Neural cell (in vitro differentiated cells): ENCODE results near the gene ADGRF1. TPM values are rescaled to one million over a fixed set of nuclear protein-coding genes. Genes with fewer than 3 reads are reported as not detected.

Source experiments
- H2AFZ ChIP-seq: fragments of 200-600, 300-800 bp; sonication (generic), shearing (Covaris generic); 2 replicates; pipeline ENCODE4 v1.6.0; 2014; ENCODE audit warnings: low read depth, mild to moderate bottlenecking, antibody characterized with exemption, low read length, moderate library complexity
- H3F3A ChIP-seq: fragments of 200-600 bp; shearing (Covaris generic); 2 replicates; pipeline ENCODE4 v1.6.1; 2016; ENCODE audit warnings: mild to moderate bottlenecking, moderate library complexity, mixed read lengths, antibody characterized with exemption, low read length; ENCODE audit not compliant: insufficient read depth, poor library complexity, severe bottlenecking
- H3K27ac ChIP-seq: fragments of 200-600, 300-800 bp; sonication (generic), shearing (Covaris generic); 2 replicates; pipeline ENCODE4 v1.5.1; 2014; ENCODE audit warnings: mild to moderate bottlenecking, low read length, moderate library complexity
- H3K27me3 ChIP-seq: fragments of 300-800, 200-600 bp; sonication (generic), shearing (Covaris generic); 2 replicates; pipeline ENCODE4 v1.6.0; 2014; ENCODE audit warnings: mild to moderate bottlenecking, low read depth, low read length, moderate library complexity; ENCODE audit not compliant: insufficient read depth
- H3K36me3 ChIP-seq: fragments of 300-800, 200-600 bp; sonication (generic), shearing (Covaris generic); 2 replicates; pipeline ENCODE4 v1.5.1; 2014; ENCODE audit warnings: mild to moderate bottlenecking, antibody characterized with exemption, low read length, moderate library complexity; ENCODE audit not compliant: insufficient read depth
- H3K4me2 ChIP-seq: fragments of 300-800, 200-600 bp; sonication (generic), shearing (Covaris generic); 2 replicates; pipeline ENCODE4 v1.6.0; 2014; ENCODE audit warnings: mild to moderate bottlenecking, low read length
- H3K4me3 ChIP-seq: fragments of 300-800, 200-600 bp; sonication (generic), shearing (Covaris generic); 2 replicates; pipeline ENCODE4 v1.5.1; 2014; ENCODE audit warnings: mild to moderate bottlenecking, low read length, moderate library complexity
- H3K79me2 ChIP-seq: fragments of 200-600 bp; shearing (Covaris generic); replicated peaks from 2 replicates; pipeline ENCODE4 v1.6.0; 2014; ENCODE audit warnings: mild to moderate bottlenecking, low read length, moderate library complexity; ENCODE audit not compliant: insufficient read depth
- H3K9ac ChIP-seq: fragments of 300-800, 200-600 bp; sonication (generic), shearing (Covaris generic); 2 replicates; pipeline ENCODE4 v1.6.1; 2016; ENCODE audit warnings: mild to moderate bottlenecking, low read length, mixed read lengths
- H3K9me2 ChIP-seq: fragments of 200-600 bp; shearing (Covaris generic); 2 replicates; pipeline ENCODE4 v1.6.1; 2016; ENCODE audit warnings: mild to moderate bottlenecking, low read length, mixed read lengths; ENCODE audit not compliant: insufficient read depth
- H3K9me3 ChIP-seq: fragments of 200-600, 300-800 bp; sonication (generic), shearing (Covaris generic); 2 replicates; pipeline ENCODE4 v1.6.1; 2016; ENCODE audit warnings: mild to moderate bottlenecking, mixed run types, low read length, moderate library complexity, mixed read lengths
- H4K20me1 ChIP-seq: fragments of 200-600 bp; shearing (Covaris generic); 2 replicates; pipeline ENCODE4 v1.6.1; 2016; ENCODE audit warnings: mild to moderate bottlenecking, mixed run types; ENCODE audit not compliant: insufficient read depth
- EP300 ChIP-seq: fragments of 450-650 bp; conservative IDR thresholded peaks from 2 replicates; pipeline ENCODE4 v1.6.1; 2014; ENCODE audit warnings: antibody characterized with exemption, mild to moderate bottlenecking, moderate library complexity; ENCODE audit not compliant: poor library complexity, severe bottlenecking
- EZH2 ChIP-seq: fragments of 200-600, 300-800 bp; shearing (Covaris generic), sonication (generic); IDR thresholded peaks from 2 replicates; pipeline ENCODE4 v1.6.1; 2014; ENCODE audit warnings: antibody characterized with exemption, low read length, borderline replicate concordance, mild to moderate bottlenecking; ENCODE audit not compliant: insufficient read depth, poor library complexity, severe bottlenecking
- MXI1 ChIP-seq: fragments of 450-650 bp; conservative IDR thresholded peaks from 2 replicates; pipeline ENCODE4 v1.6.1; 2014; ENCODE audit warnings: antibody characterized with exemption, mild to moderate bottlenecking; ENCODE audit not compliant: poor library complexity, severe bottlenecking
- POLR2AphosphoS5 ChIP-seq: IDR thresholded peaks from 2 replicates; pipeline ENCODE4 v1.6.1; 2012
- RAD21 ChIP-seq: fragments of 450-650 bp; conservative IDR thresholded peaks from 2 replicates; pipeline ENCODE4 v1.6.1; 2014; ENCODE audit warnings: antibody characterized with exemption, mild to moderate bottlenecking, moderate library complexity
- SMC3 ChIP-seq: fragments of 450-650 bp; conservative IDR thresholded peaks from 2 replicates; pipeline ENCODE4 v1.6.1; 2014; ENCODE audit warnings: antibody characterized with exemption, mild to moderate bottlenecking, moderate library complexity; ENCODE audit not compliant: poor library complexity
- TAF1 ChIP-seq: IDR thresholded peaks from 2 replicates; pipeline ENCODE4 v1.6.1; 2012; ENCODE audit warnings: low read depth
- polyA plus RNA-seq: library from polyadenylated mRNA; depleted of rRNA; stranded (reverse); fragments of >200 nt; gene quantifications from 2 replicates; pipeline ENCODE4 v1.2.3, GENCODE V29; 2014
- TF ChIP-seq, protein P1 (sequence below): fragments of 450-650 bp; IDR thresholded peaks from 2 replicates; pipeline ENCODE4 v1.5.1; 2014; ENCODE audit warnings: antibody characterized with exemption, mild to moderate bottlenecking, moderate library complexity; ENCODE audit not compliant: poor library complexity, severe bottlenecking
- TF ChIP-seq, protein P2 (sequence below): IDR thresholded peaks from 2 replicates; pipeline ENCODE4 v1.6.1; 2012; ENCODE audit warnings: borderline replicate concordance

The ADGRF1 gene
- polyA plus RNA-seq, 1 donor from 2014 or later, result not detected

DNA sequence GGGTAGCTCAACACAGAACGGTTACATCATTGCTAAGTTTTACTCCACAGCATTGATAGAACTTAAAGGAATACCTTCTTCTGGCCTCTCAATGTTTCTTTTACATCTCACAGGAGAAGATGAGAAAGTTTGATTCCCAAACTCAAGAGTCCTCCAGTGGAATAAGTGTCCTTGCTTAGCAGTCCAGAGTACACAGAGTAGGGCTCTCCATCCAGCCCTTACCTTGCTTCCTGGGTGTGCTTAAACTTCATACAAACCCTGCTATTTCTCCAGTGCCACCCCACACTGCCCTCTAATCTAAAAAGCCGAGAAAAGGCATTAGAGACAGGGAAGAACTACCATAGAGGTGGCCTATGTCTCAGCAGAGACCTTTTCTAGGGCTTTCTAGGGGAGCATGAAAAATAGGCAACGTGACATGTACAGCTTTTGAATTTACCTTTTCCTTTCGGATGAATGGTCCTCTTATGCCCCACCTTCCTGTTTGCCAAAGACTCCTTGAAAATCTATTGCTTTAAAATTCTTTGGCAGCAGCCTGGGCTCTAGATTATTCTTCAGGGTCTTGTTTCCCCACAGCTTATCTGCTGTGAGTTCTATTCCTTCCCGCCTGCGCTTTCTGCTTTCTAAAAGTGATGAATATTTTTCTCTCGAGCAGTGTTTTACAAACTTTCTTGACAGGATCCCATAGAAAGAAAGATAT is 12.1 kb downstream of the ADGRF1 start:
- no peak overlapping the region for H3K27ac ChIP-seq
- no peaks in the 10 kb centered on the region for H3K9me2 ChIP-seq
- no peak overlapping the region for H3K4me3 ChIP-seq
- TF ChIP-seq RAD21, result no peak
- no peak for TF ChIP-seq EP300
- TF ChIP-seq, protein P1, sequence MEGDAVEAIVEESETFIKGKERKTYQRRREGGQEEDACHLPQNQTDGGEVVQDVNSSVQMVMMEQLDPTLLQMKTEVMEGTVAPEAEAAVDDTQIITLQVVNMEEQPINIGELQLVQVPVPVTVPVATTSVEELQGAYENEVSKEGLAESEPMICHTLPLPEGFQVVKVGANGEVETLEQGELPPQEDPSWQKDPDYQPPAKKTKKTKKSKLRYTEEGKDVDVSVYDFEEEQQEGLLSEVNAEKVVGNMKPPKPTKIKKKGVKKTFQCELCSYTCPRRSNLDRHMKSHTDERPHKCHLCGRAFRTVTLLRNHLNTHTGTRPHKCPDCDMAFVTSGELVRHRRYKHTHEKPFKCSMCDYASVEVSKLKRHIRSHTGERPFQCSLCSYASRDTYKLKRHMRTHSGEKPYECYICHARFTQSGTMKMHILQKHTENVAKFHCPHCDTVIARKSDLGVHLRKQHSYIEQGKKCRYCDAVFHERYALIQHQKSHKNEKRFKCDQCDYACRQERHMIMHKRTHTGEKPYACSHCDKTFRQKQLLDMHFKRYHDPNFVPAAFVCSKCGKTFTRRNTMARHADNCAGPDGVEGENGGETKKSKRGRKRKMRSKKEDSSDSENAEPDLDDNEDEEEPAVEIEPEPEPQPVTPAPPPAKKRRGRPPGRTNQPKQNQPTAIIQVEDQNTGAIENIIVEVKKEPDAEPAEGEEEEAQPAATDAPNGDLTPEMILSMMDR, result no peak
- no peak for TF ChIP-seq POLR2AphosphoS5
- TF ChIP-seq, protein P2, sequence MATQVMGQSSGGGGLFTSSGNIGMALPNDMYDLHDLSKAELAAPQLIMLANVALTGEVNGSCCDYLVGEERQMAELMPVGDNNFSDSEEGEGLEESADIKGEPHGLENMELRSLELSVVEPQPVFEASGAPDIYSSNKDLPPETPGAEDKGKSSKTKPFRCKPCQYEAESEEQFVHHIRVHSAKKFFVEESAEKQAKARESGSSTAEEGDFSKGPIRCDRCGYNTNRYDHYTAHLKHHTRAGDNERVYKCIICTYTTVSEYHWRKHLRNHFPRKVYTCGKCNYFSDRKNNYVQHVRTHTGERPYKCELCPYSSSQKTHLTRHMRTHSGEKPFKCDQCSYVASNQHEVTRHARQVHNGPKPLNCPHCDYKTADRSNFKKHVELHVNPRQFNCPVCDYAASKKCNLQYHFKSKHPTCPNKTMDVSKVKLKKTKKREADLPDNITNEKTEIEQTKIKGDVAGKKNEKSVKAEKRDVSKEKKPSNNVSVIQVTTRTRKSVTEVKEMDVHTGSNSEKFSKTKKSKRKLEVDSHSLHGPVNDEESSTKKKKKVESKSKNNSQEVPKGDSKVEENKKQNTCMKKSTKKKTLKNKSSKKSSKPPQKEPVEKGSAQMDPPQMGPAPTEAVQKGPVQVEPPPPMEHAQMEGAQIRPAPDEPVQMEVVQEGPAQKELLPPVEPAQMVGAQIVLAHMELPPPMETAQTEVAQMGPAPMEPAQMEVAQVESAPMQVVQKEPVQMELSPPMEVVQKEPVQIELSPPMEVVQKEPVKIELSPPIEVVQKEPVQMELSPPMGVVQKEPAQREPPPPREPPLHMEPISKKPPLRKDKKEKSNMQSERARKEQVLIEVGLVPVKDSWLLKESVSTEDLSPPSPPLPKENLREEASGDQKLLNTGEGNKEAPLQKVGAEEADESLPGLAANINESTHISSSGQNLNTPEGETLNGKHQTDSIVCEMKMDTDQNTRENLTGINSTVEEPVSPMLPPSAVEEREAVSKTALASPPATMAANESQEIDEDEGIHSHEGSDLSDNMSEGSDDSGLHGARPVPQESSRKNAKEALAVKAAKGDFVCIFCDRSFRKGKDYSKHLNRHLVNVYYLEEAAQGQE, result no peak
- TF ChIP-seq MXI1, result no peak
- no peak for TF ChIP-seq TAF1
- TF ChIP-seq SMC3, result no peak
- no peak for TF ChIP-seq EZH2
- H3K79me2 ChIP-seq, result no peaks in the 10 kb centered on the region
- H3K9me3 ChIP-seq, result no peaks in the 10 kb centered on the region
- no peak overlapping the region for H2AFZ ChIP-seq
- no peak overlapping the region for H3K9ac ChIP-seq
- no peak overlapping the region for H3K4me2 ChIP-seq
- H3K36me3 ChIP-seq, result no peaks in the 10 kb centered on the region
- H4K20me1 ChIP-seq, result no peaks in the 10 kb centered on the region
- H3K27me3 ChIP-seq, result no peaks in the 10 kb centered on the region
- no peaks in the 10 kb centered on the region for H3F3A ChIP-seq

DNA sequence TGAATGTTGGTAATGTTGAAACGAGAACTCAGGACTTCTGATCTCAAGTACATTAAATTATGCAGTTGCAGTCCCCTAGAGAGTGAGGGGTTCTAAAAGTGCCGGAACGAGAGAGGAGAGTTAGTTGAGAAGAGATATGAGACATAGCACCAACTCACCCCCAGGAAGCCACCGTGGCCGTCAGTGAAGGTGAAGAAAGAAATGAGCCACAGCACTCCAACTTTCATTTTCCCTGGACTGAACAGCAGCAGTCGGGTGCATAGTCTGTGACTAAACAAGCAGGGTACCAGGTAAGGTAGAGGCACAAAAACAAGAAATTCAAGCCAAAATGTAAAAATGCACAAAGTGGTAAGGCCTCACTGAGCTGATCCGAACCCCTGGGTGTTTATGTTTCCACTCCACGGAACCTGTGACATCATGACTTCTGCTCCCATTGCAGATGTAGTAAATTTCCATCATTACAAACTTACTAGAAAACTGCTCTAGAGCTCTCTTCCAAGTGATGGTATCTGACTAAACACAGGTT is 13.2 kb downstream of the ADGRF1 start:
- no peak overlapping the region for H2AFZ ChIP-seq
- no peaks in the 10 kb centered on the region for H3K9me3 ChIP-seq
- no peak overlapping the region for H3K9ac ChIP-seq
- no peaks in the 10 kb centered on the region for H3K27me3 ChIP-seq
- H3K36me3 ChIP-seq, result no peaks in the 10 kb centered on the region
- no peaks in the 10 kb centered on the region for H3F3A ChIP-seq
- no peak overlapping the region for H3K4me2 ChIP-seq
- H3K79me2 ChIP-seq, result no peaks in the 10 kb centered on the region
- H3K27ac ChIP-seq, result no peak overlapping the region
- H4K20me1 ChIP-seq, result no peaks in the 10 kb centered on the region
- TF ChIP-seq SMC3, result no peak
- TF ChIP-seq POLR2AphosphoS5, result no peak
- no peak for TF ChIP-seq EP300
- TF ChIP-seq EZH2, result no peak
- no peak for TF ChIP-seq MXI1
- TF ChIP-seq, protein P1, result no peak
- TF ChIP-seq, protein P2, result no peak
- no peak for TF ChIP-seq TAF1
- TF ChIP-seq RAD21, result no peak
- no peak overlapping the region for H3K4me3 ChIP-seq
- no peaks in the 10 kb centered on the region for H3K9me2 ChIP-seq
